ENCODE data around the gene GDAP2.
"Not testable (repeated sequence)": the region's sequence is repeated elsewhere in the genome, so short reads cannot be mapped to it uniquely, and the experiment has no call there.

The GDAP2 gene

GRCh38 chr1:117932576-117932975 is 3.2 kb upstream of the GDAP2 start:
- Histone ChIP-seq H3K27me3 (ENCODE audit: low read depth, low read length) (no peaks in the 10 kb centered on the region), H3K9me3 (ENCODE audit: control insufficient read depth in 1 of 2, low read length in 2 of 2) (no peaks in the 10 kb centered on the region), H3K4me3 (ENCODE audit: low read depth in 1 of 2, low read length in 2 of 2) (no peak overlapping the region), H3K4me1 (ENCODE audit: control insufficient read depth in 1 of 2, insufficient read depth in 2 of 2, low read length in 2 of 2) (peaks cover 14 to 23% of the 10 kb centered on the region in 2 donors), H3K27ac (ENCODE audit: low read length) (no peak overlapping the region), H3K36me3 (ENCODE audit: control insufficient read depth in 1 of 2, insufficient read depth in 2 of 2, low read length in 2 of 2) (peaks cover 18 to 25% of the 10 kb centered on the region in 2 donors)

- H3K27ac ChIP-seq (ENCODE audit: low read length) = peak overlapping the region; percentile 79
- peaks cover 12 to 13% of the 10 kb centered on the region in 2 donors for H3K36me3 ChIP-seq (ENCODE audit: control insufficient read depth in 1 of 2, insufficient read depth in 2 of 2, low read length in 2 of 2)
- H3K9me3 ChIP-seq (ENCODE audit: control insufficient read depth in 1 of 2, low read length in 2 of 2) = no peaks in the 10 kb centered on the region
- peak overlapping the region; percentile 82 to 85 for H3K4me3 ChIP-seq (ENCODE audit: low read depth in 1 of 2, low read length in 2 of 2)
- H3K4me1 ChIP-seq (ENCODE audit: control insufficient read depth in 1 of 2, insufficient read depth in 2 of 2, low read length in 2 of 2) = peaks cover 14 to 28% of the 10 kb centered on the region in 2 donors
- H3K27me3 ChIP-seq (ENCODE audit: low read depth, low read length) = no peaks in the 10 kb centered on the region
These were observed 1.1 kb upstream of the GDAP2 start for GRCh38 chr1:117930484-117930883.

GRCh38 chr1:117930173-117930447 is 689 bp upstream of the GDAP2 start:
- peak overlapping the region; percentile 82 to 85 for H3K4me3 ChIP-seq (ENCODE audit: low read depth in 1 of 2, low read length in 2 of 2)
- peak overlapping the region; percentile 79 for H3K27ac ChIP-seq (ENCODE audit: low read length)
- no peaks in the 10 kb centered on the region for H3K27me3 ChIP-seq (ENCODE audit: low read depth, low read length)
- H3K4me1 ChIP-seq (ENCODE audit: control insufficient read depth in 1 of 2, insufficient read depth in 2 of 2, low read length in 2 of 2) = peaks cover 14 to 28% of the 10 kb centered on the region in 2 donors
- peaks cover 12 to 13% of the 10 kb centered on the region in 2 donors for H3K36me3 ChIP-seq (ENCODE audit: control insufficient read depth in 1 of 2, insufficient read depth in 2 of 2, low read length in 2 of 2)
- no peaks in the 10 kb centered on the region for H3K9me3 ChIP-seq (ENCODE audit: control insufficient read depth in 1 of 2, low read length in 2 of 2)

- peak overlapping the region; percentile 79 for H3K27ac ChIP-seq (ENCODE audit: low read length)
- H3K4me1 ChIP-seq (ENCODE audit: control insufficient read depth in 1 of 2, insufficient read depth in 2 of 2, low read length in 2 of 2) = peaks cover 14 to 28% of the 10 kb centered on the region in 2 donors
- no peaks in the 10 kb centered on the region for H3K9me3 ChIP-seq (ENCODE audit: control insufficient read depth in 1 of 2, low read length in 2 of 2)
- peak overlapping the region; percentile 82 to 85 for H3K4me3 ChIP-seq (ENCODE audit: low read depth in 1 of 2, low read length in 2 of 2)
- peaks cover 4 to 5% of the 10 kb centered on the region in 2 donors for H3K36me3 ChIP-seq (ENCODE audit: control insufficient read depth in 1 of 2, insufficient read depth in 2 of 2, low read length in 2 of 2)
- no peaks in the 10 kb centered on the region for H3K27me3 ChIP-seq (ENCODE audit: low read depth, low read length)
These were observed 509 bp downstream of the GDAP2 start for GRCh38 chr1:117928881-117929342.

GRCh38 chr1:117925981-117926380 is 3.4 kb downstream of the GDAP2 start:
- no peaks in the 10 kb centered on the region for H3K9me3 ChIP-seq (ENCODE audit: control insufficient read depth in 1 of 2, low read length in 2 of 2)
- no peak overlapping the region for H3K4me3 ChIP-seq (ENCODE audit: low read depth in 1 of 2, low read length in 2 of 2)
- H3K36me3 ChIP-seq (ENCODE audit: control insufficient read depth in 1 of 2, insufficient read depth in 2 of 2, low read length in 2 of 2) = peaks cover 0 to 4% of the 10 kb centered on the region in 2 donors
- no peaks in the 10 kb centered on the region for H3K27me3 ChIP-seq (ENCODE audit: low read depth, low read length)
- no peak overlapping the region for H3K27ac ChIP-seq (ENCODE audit: low read length)
- H3K4me1 ChIP-seq (ENCODE audit: control insufficient read depth in 1 of 2, insufficient read depth in 2 of 2, low read length in 2 of 2) = peaks cover 13 to 22% of the 10 kb centered on the region in 2 donors

GRCh38 chr1:117922717-117923116 is 6.7 kb downstream of the GDAP2 start:
- not testable (repeated sequence) for H3K4me3 ChIP-seq (ENCODE audit: low read depth in 1 of 2, low read length in 2 of 2); H3K27me3 ChIP-seq (ENCODE audit: low read depth, low read length); H3K4me1 ChIP-seq (ENCODE audit: control insufficient read depth in 1 of 2, insufficient read depth in 2 of 2, low read length in 2 of 2); H3K9me3 ChIP-seq (ENCODE audit: control insufficient read depth in 1 of 2, low read length in 2 of 2); H3K27ac ChIP-seq (ENCODE audit: low read length)
- H3K36me3 ChIP-seq (ENCODE audit: control insufficient read depth in 1 of 2, insufficient read depth in 2 of 2, low read length in 2 of 2) = peaks cover 14 to 20% of the 10 kb centered on the region in 2 donors

- Histone ChIP-seq H3K27me3 (ENCODE audit: low read depth, low read length) (no peaks in the 10 kb centered on the region), H3K9me3 (ENCODE audit: control insufficient read depth in 1 of 2, low read length in 2 of 2) (no peaks in the 10 kb centered on the region), H3K4me1 (ENCODE audit: control insufficient read depth in 1 of 2, insufficient read depth in 2 of 2, low read length in 2 of 2) (peaks cover 0 to under 1% of the 10 kb centered on the region in 2 donors), H3K27ac (ENCODE audit: low read length) (no peak overlapping the region), H3K4me3 (ENCODE audit: low read depth in 1 of 2, low read length in 2 of 2) (no peak overlapping the region), H3K36me3 (ENCODE audit: control insufficient read depth in 1 of 2, insufficient read depth in 2 of 2, low read length in 2 of 2) (peaks cover 21 to 24% of the 10 kb centered on the region in 2 donors)
These were observed 7.4 kb downstream of the GDAP2 start for GRCh38 chr1:117921991-117922390.

- H3K36me3 ChIP-seq (ENCODE audit: control insufficient read depth in 1 of 2, insufficient read depth in 2 of 2, low read length in 2 of 2) = peaks cover 42 to 46% of the 10 kb centered on the region in 2 donors
- H3K9me3 ChIP-seq (ENCODE audit: control insufficient read depth in 1 of 2, low read length in 2 of 2) = no peaks in the 10 kb centered on the region
- no peak overlapping the region for H3K27ac ChIP-seq (ENCODE audit: low read length)
- no peaks in the 10 kb centered on the region for H3K27me3 ChIP-seq (ENCODE audit: low read depth, low read length)
- no peaks in the 10 kb centered on the region for H3K4me1 ChIP-seq (ENCODE audit: control insufficient read depth in 1 of 2, insufficient read depth in 2 of 2, low read length in 2 of 2)
- H3K4me3 ChIP-seq (ENCODE audit: low read depth in 1 of 2, low read length in 2 of 2) = no peak overlapping the region
These were observed 10.0 kb downstream of the GDAP2 start for GRCh38 chr1:117919376-117919775.

GRCh38 chr1:117911051-117911450 is 18.4 kb downstream of the GDAP2 start:
- no peaks in the 10 kb centered on the region for H3K4me1 ChIP-seq (ENCODE audit: control insufficient read depth in 1 of 2, insufficient read depth in 2 of 2, low read length in 2 of 2)
- H3K36me3 ChIP-seq (ENCODE audit: control insufficient read depth in 1 of 2, insufficient read depth in 2 of 2, low read length in 2 of 2) = peaks cover 59 to 72% of the 10 kb centered on the region in 2 donors
- H3K9me3 ChIP-seq (ENCODE audit: control insufficient read depth in 1 of 2, low read length in 2 of 2) = no peaks in the 10 kb centered on the region
- H3K4me3 ChIP-seq (ENCODE audit: low read depth in 1 of 2, low read length in 2 of 2) = no peak overlapping the region
- H3K27ac ChIP-seq (ENCODE audit: low read length) = no peak overlapping the region
- no peaks in the 10 kb centered on the region for H3K27me3 ChIP-seq (ENCODE audit: low read depth, low read length)

GRCh38 chr1:117905019-117905418 is 24.4 kb downstream of the GDAP2 start:
- Histone ChIP-seq H3K27ac (ENCODE audit: low read length) (no peak overlapping the region), H3K9me3 (ENCODE audit: control insufficient read depth in 1 of 2, low read length in 2 of 2) (no peaks in the 10 kb centered on the region), H3K4me3 (ENCODE audit: low read depth in 1 of 2, low read length in 2 of 2) (no peak overlapping the region), H3K27me3 (ENCODE audit: low read depth, low read length) (no peaks in the 10 kb centered on the region), H3K36me3 (ENCODE audit: control insufficient read depth in 1 of 2, insufficient read depth in 2 of 2, low read length in 2 of 2) (peaks cover 22 to 46% of the 10 kb centered on the region in 2 donors), H3K4me1 (ENCODE audit: control insufficient read depth in 1 of 2, insufficient read depth in 2 of 2, low read length in 2 of 2) (no peaks in the 10 kb centered on the region)

- Histone ChIP-seq H3K36me3 (ENCODE audit: control insufficient read depth in 1 of 2, insufficient read depth in 2 of 2, low read length in 2 of 2) (peaks cover 22 to 42% of the 10 kb centered on the region in 2 donors), H3K27ac (ENCODE audit: low read length) (no peak overlapping the region), H3K9me3 (ENCODE audit: control insufficient read depth in 1 of 2, low read length in 2 of 2) (no peaks in the 10 kb centered on the region), H3K27me3 (ENCODE audit: low read depth, low read length) (no peaks in the 10 kb centered on the region), H3K4me3 (ENCODE audit: low read depth in 1 of 2, low read length in 2 of 2) (no peak overlapping the region), H3K4me1 (ENCODE audit: control insufficient read depth in 1 of 2, insufficient read depth in 2 of 2, low read length in 2 of 2) (no peaks in the 10 kb centered on the region)
These were observed 24.9 kb downstream of the GDAP2 start for GRCh38 chr1:117904485-117904884.

- peaks cover 34 to 55% of the 10 kb centered on the region in 2 donors for H3K36me3 ChIP-seq (ENCODE audit: control insufficient read depth in 1 of 2, insufficient read depth in 2 of 2, low read length in 2 of 2)
- H3K4me1 ChIP-seq (ENCODE audit: control insufficient read depth in 1 of 2, insufficient read depth in 2 of 2, low read length in 2 of 2) = no peaks in the 10 kb centered on the region
- no peak overlapping the region for H3K27ac ChIP-seq (ENCODE audit: low read length)
- no peak overlapping the region for H3K4me3 ChIP-seq (ENCODE audit: low read depth in 1 of 2, low read length in 2 of 2)
- H3K27me3 ChIP-seq (ENCODE audit: low read depth, low read length) = no peaks in the 10 kb centered on the region
- H3K9me3 ChIP-seq (ENCODE audit: control insufficient read depth in 1 of 2, low read length in 2 of 2) = no peaks in the 10 kb centered on the region
These were observed 26.5 kb downstream of the GDAP2 start for GRCh38 chr1:117902944-117903343.
